OCI-LY1 (cell line): ENCODE data around the gene MCC.
A peak's percentile ranks its signal among the peaks of the same experiment; 100 is the strongest.

Experiments
- H2AFZ ChIP-seq: fragments of 200-600 bp; sonication (generic), shearing (Covaris generic); 2 replicates; pipeline ENCODE4 v1.6.0; 2014; ENCODE audit warnings: antibody characterized with exemption, mild to moderate bottlenecking, low read length
- H3F3A ChIP-seq: fragments of 200-600 bp; sonication (generic), shearing (Covaris generic); 2 replicates; pipeline ENCODE4 v1.6.0; 2014; ENCODE audit warnings: mild to moderate bottlenecking, antibody characterized with exemption, low read length, moderate library complexity; ENCODE audit not compliant: insufficient read depth
- H3K27ac ChIP-seq: fragments of 200-600 bp; sonication (generic); 2 replicates; pipeline ENCODE4 v1.5.1; 2014; ENCODE audit warnings: low read length, mixed run types, mild to moderate bottlenecking, low read depth; ENCODE audit not compliant: poor library complexity, severe bottlenecking
- H3K27me3 ChIP-seq: fragments of 200-600 bp; sonication (generic); 2 replicates; pipeline ENCODE4 v1.6.0; 2014; ENCODE audit warnings: antibody characterized with exemption, mild to moderate bottlenecking, low read length, moderate library complexity; ENCODE audit not compliant: insufficient read depth
- H3K36me3 ChIP-seq: fragments of 200-600 bp; sonication (generic); 2 replicates; pipeline ENCODE4 v1.6.1; 2014; ENCODE audit warnings: mild to moderate bottlenecking, antibody characterized with exemption, low read length, moderate library complexity, mixed read lengths; ENCODE audit not compliant: insufficient read depth
- H3K4me1 ChIP-seq: fragments of 200-600 bp; sonication (generic); 2 replicates; pipeline ENCODE4 v1.5.1; 2014; ENCODE audit warnings: mild to moderate bottlenecking, low read length, moderate library complexity; ENCODE audit not compliant: insufficient read depth, severe bottlenecking
- H3K4me2 ChIP-seq: fragments of 200-600 bp; sonication (generic), shearing (Covaris generic); 2 replicates; pipeline ENCODE4 v1.6.1; 2014; ENCODE audit warnings: low read length
- H3K4me3 ChIP-seq: fragments of 200-600 bp; sonication (generic); 2 replicates; pipeline ENCODE4 v1.5.1; 2014; ENCODE audit warnings: low read length, low read depth, mild to moderate bottlenecking, mixed read lengths; ENCODE audit not compliant: poor library complexity, severe bottlenecking
- H3K79me2 ChIP-seq: fragments of 200-600 bp; shearing (Covaris generic); 2 replicates; pipeline ENCODE4 v1.6.1; 2016; ENCODE audit warnings: mixed run types, low read length, mixed read lengths; ENCODE audit not compliant: insufficient read depth
- H3K9ac ChIP-seq: fragments of 200-600 bp; sonication (generic), shearing (Covaris generic); 2 replicates; pipeline ENCODE4 v1.6.1; 2014; ENCODE audit warnings: mild to moderate bottlenecking, low read length, mixed read lengths
- H3K9me2 ChIP-seq: fragments of 200-600 bp; sonication (generic), shearing (Covaris generic); 2 replicates; pipeline ENCODE4 v1.6.1; 2014; ENCODE audit warnings: low read depth, mild to moderate bottlenecking, low read length, mixed read lengths
- H3K9me3 ChIP-seq: fragments of 200-600 bp; shearing (Covaris generic); 2 replicates; pipeline ENCODE4 v1.6.1; 2014; ENCODE audit warnings: low read length, mixed read lengths
- H4K20me1 ChIP-seq: fragments of 200-600 bp; sonication (generic), shearing (Covaris generic); 2 replicates; pipeline ENCODE4 v1.6.0; 2016; ENCODE audit warnings: mild to moderate bottlenecking, low read length; ENCODE audit not compliant: insufficient read depth
- CTCF ChIP-seq: fragments of 200-600 bp; sonication (generic), shearing (Covaris generic); IDR thresholded peaks from 2 replicates; pipeline ENCODE4 v1.5.1; 2017; ENCODE audit warnings: mild to moderate bottlenecking, antibody characterized with exemption, low read length, moderate library complexity, mixed read lengths
- EZH2 ChIP-seq: fragments of 200-600 bp; sonication (generic), shearing (Covaris generic); IDR thresholded peaks from 2 replicates; pipeline ENCODE4 v1.8.0; 2017; ENCODE audit warnings: borderline replicate concordance, mixed run types, mild to moderate bottlenecking, antibody characterized with exemption, low read length, moderate library complexity, mixed read lengths

The MCC gene

GRCh38 chr5:113024076-113024697 is 464.1 kb downstream of the MCC start:
- Histone ChIP-seq H3K9me2 (no peaks in the 10 kb centered on the region), H3K36me3 (peaks cover 40% of the 10 kb centered on the region), H3K4me2 (no peak overlapping the region), H3K9ac (no peak overlapping the region), H3K27me3 (no peaks in the 10 kb centered on the region), H3K9me3 (no peaks in the 10 kb centered on the region), H3F3A (no peaks in the 10 kb centered on the region), H3K79me2 (no peaks in the 10 kb centered on the region), H3K27ac (no peak overlapping the region), H3K4me1 (peaks cover 25% of the 10 kb centered on the region), H2AFZ (no peak overlapping the region), H3K4me3 (no peak overlapping the region), H4K20me1 (no peaks in the 10 kb centered on the region)
- no peak for TF ChIP-seq CTCF
- TF ChIP-seq EZH2 = no peak

GRCh38 chr5:113022661-113023060 is 465.6 kb downstream of the MCC start:
- Histone ChIP-seq H3K36me3 (peaks cover 54% of the 10 kb centered on the region), H3K4me3 (no peak overlapping the region), H3K9ac (no peak overlapping the region), H3K79me2 (no peaks in the 10 kb centered on the region), H3K27me3 (no peaks in the 10 kb centered on the region), H4K20me1 (no peaks in the 10 kb centered on the region), H2AFZ (no peak overlapping the region), H3K9me3 (no peaks in the 10 kb centered on the region), H3K4me1 (peaks cover 25% of the 10 kb centered on the region), H3K27ac (peak overlapping the region; percentile 15), H3K4me2 (no peak overlapping the region), H3F3A (no peaks in the 10 kb centered on the region), H3K9me2 (no peaks in the 10 kb centered on the region)
- TF ChIP-seq EZH2 (no peak), CTCF (no peak)

- Histone ChIP-seq H3K27me3 (no peaks in the 10 kb centered on the region), H3K9me3 (no peaks in the 10 kb centered on the region), H2AFZ (no peak overlapping the region), H3K4me2 (no peak overlapping the region), H3K4me1 (peaks cover 25% of the 10 kb centered on the region), H3K36me3 (peaks cover 56% of the 10 kb centered on the region), H3K9ac (no peak overlapping the region), H3K79me2 (no peaks in the 10 kb centered on the region), H3K9me2 (no peaks in the 10 kb centered on the region), H4K20me1 (no peaks in the 10 kb centered on the region), H3F3A (no peaks in the 10 kb centered on the region), H3K27ac (no peak overlapping the region), H3K4me3 (no peak overlapping the region)
- no peak for TF ChIP-seq CTCF
- no peak for TF ChIP-seq EZH2
Measured at GRCh38 chr5:113020461-113021273, 467.6 kb downstream of the MCC start.
